OCI-LY7 (cell line): ENCODE results near the gene PRRX2. TPM values are rescaled to one million over a fixed set of nuclear protein-coding genes. Genes with fewer than 3 reads are reported as not detected.

Experiments
- BruUV-seq: library from RNA; stranded (reverse); fragments of 400-500 nt; replicated peaks from 2 replicates; lab custom pipeline; 2021; lab: Mats Ljungman, UMichigan
- CTCF ChIA-PET: fragments of 300-600 bp; sonication (Branson Sonifier 250); formaldehyde crosslinking; loops from one replicate; lab custom pipeline; 2022; ENCODE audit warnings: antibody characterized with exemption; ENCODE audit not compliant: unreplicated experiment; lab: Charles Lee
- POLR2A ChIA-PET: fragments of 300-600 bp; sonication (Branson Sonifier 250); formaldehyde crosslinking; loops from one replicate; lab custom pipeline; 2022; ENCODE audit warnings: antibody characterized with exemption; lab: Charles Lee
- DNase-seq: peaks from one replicate; pipeline ENCODE4 v3.0.0-alpha.2; 2015; ENCODE audit warnings: low spot score
- H2AFZ ChIP-seq: fragments of 200-600 bp; sonication (generic), shearing (Covaris generic); 2 replicates; pipeline ENCODE4 v1.6.1; 2014; ENCODE audit warnings: mild to moderate bottlenecking, antibody characterized with exemption, low read length, moderate library complexity
- H3K27ac ChIP-seq: fragments of 200-600 bp; sonication (generic); 2 replicates; pipeline ENCODE4 v1.5.1; 2014; ENCODE audit warnings: mixed run types, low read depth, mild to moderate bottlenecking, moderate library complexity, low read length, inconsistent platforms; ENCODE audit not compliant: poor library complexity, severe bottlenecking
- H3K36me3 ChIP-seq: fragments of 200-600 bp; sonication (generic); 2 replicates; pipeline ENCODE4 v1.6.1; 2014; ENCODE audit warnings: mild to moderate bottlenecking, antibody characterized with exemption, low read length, moderate library complexity, mixed read lengths; ENCODE audit not compliant: insufficient read depth
- H3K4me1 ChIP-seq: fragments of 200-600 bp; sonication (generic); 2 replicates; pipeline ENCODE4 v1.5.1; 2014; ENCODE audit warnings: mild to moderate bottlenecking, low read length; ENCODE audit not compliant: insufficient read depth, poor library complexity, severe bottlenecking
- H3K4me2 ChIP-seq: fragments of 200-600 bp; sonication (generic); 2 replicates; pipeline ENCODE4 v1.6.1; 2014; ENCODE audit warnings: mild to moderate bottlenecking, low read length
- H3K4me3 ChIP-seq: fragments of 200-600 bp; sonication (generic); 2 replicates; pipeline ENCODE4 v1.5.1; 2014; ENCODE audit warnings: mild to moderate bottlenecking, low read depth, low read length; ENCODE audit not compliant: poor library complexity, severe bottlenecking
- H3K79me2 ChIP-seq: fragments of 200-600 bp; sonication (generic); 2 replicates; pipeline ENCODE4 v1.6.1; 2016; ENCODE audit warnings: low read depth, mild to moderate bottlenecking, low read length, moderate library complexity, mixed read lengths; ENCODE audit not compliant: insufficient read depth
- H3K9me2 ChIP-seq: fragments of 200-600 bp; sonication (generic); 2 replicates; pipeline ENCODE4 v1.6.1; 2016; ENCODE audit warnings: mild to moderate bottlenecking, low read length, mixed read lengths; ENCODE audit not compliant: insufficient read depth
- H3K9me3 ChIP-seq: fragments of 200-600 bp; sonication (generic); 2 replicates; pipeline ENCODE4 v1.6.1; 2014; ENCODE audit warnings: mild to moderate bottlenecking, mixed run types, low read length, mixed read lengths
- H4K20me1 ChIP-seq: fragments of 200-600 bp; sonication (generic); 2 replicates; pipeline ENCODE4 v1.6.1; 2014; ENCODE audit warnings: mild to moderate bottlenecking, antibody characterized with exemption, low read length, moderate library complexity, mixed read lengths; ENCODE audit not compliant: insufficient read depth
- EZH2phosphoT487 ChIP-seq: fragments of 200-600 bp; sonication (generic); IDR thresholded peaks from 2 replicates; pipeline ENCODE4 v1.6.1; 2018; ENCODE audit warnings: low read depth, borderline replicate concordance, mild to moderate bottlenecking, mixed run types, antibody characterized with exemption, low read length, moderate library complexity, mixed read lengths
- intact Hi-C: fragments of 100-400 bp; cut with micrococcal nuclease; formaldehyde crosslinking; loops from one replicate; pipeline ENCODE4 v1.10.0; 2022; ENCODE audit not compliant: unreplicated experiment
- total RNA-seq, 2 experiments: library from RNA; depleted of rRNA in 1 of 2; stranded (reverse); fragments of >200 nt in 1 of 2; shearing (Covaris generic) in 1 of 2; gene quantifications; 2 replicates each; pipeline ENCODE4 v1.2.3, GENCODE V29; 2014 to 2022
- TF ChIP-seq, protein P1 (sequence below): fragments of 200-600 bp; sonication (generic); conservative IDR thresholded peaks from 2 replicates; pipeline ENCODE4 v1.5.1; 2014; ENCODE audit warnings: mild to moderate bottlenecking, antibody characterized with exemption, low read length, moderate library complexity, mixed read lengths

Gene PRRX2
- total RNA-seq, 2 experiments from 2014 or later = not detected

DNA sequence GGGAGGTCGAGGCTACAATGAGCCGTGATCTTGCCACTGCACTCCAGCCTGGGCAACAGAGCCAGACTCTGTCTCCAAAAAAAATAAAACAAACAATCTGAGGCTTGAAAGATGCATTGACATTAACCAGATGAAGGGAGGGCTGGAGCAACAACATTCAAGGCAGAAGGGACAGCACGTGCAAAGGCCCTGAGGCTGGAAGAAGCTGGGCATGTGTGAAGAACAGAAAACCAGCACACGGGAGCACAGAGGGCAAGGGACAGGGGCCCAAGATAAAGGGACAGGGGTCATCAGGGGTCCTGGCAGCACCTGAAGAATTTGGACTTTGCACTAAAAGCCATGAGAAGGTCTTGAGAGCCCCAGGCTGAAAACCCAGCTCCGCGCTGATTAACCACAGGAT lies 84.1 kb downstream of the PRRX2 start:
- Histone ChIP-seq H3K4me3 (no peak overlapping the region), H3K9me3 (no peaks in the 10 kb centered on the region), H3K79me2 (no peaks in the 10 kb centered on the region), H3K27ac (no peak overlapping the region), H3K36me3 (no peaks in the 10 kb centered on the region), H2AFZ (no peak overlapping the region), H3K9me2 (no peaks in the 10 kb centered on the region), H3K4me1 (no peaks in the 10 kb centered on the region), H4K20me1 (no peaks in the 10 kb centered on the region), H3K4me2 (no peak overlapping the region)
- no TSS peak for BruUV-seq
- no peak for DNase-seq
- CTCF ChIA-PET = no interaction called here
- intact Hi-C loops = no loop called here
- POLR2A ChIA-PET = no interaction called here
- TF ChIP-seq, protein P1, sequence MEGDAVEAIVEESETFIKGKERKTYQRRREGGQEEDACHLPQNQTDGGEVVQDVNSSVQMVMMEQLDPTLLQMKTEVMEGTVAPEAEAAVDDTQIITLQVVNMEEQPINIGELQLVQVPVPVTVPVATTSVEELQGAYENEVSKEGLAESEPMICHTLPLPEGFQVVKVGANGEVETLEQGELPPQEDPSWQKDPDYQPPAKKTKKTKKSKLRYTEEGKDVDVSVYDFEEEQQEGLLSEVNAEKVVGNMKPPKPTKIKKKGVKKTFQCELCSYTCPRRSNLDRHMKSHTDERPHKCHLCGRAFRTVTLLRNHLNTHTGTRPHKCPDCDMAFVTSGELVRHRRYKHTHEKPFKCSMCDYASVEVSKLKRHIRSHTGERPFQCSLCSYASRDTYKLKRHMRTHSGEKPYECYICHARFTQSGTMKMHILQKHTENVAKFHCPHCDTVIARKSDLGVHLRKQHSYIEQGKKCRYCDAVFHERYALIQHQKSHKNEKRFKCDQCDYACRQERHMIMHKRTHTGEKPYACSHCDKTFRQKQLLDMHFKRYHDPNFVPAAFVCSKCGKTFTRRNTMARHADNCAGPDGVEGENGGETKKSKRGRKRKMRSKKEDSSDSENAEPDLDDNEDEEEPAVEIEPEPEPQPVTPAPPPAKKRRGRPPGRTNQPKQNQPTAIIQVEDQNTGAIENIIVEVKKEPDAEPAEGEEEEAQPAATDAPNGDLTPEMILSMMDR = no peak
- no peak for TF ChIP-seq EZH2phosphoT487

DNA sequence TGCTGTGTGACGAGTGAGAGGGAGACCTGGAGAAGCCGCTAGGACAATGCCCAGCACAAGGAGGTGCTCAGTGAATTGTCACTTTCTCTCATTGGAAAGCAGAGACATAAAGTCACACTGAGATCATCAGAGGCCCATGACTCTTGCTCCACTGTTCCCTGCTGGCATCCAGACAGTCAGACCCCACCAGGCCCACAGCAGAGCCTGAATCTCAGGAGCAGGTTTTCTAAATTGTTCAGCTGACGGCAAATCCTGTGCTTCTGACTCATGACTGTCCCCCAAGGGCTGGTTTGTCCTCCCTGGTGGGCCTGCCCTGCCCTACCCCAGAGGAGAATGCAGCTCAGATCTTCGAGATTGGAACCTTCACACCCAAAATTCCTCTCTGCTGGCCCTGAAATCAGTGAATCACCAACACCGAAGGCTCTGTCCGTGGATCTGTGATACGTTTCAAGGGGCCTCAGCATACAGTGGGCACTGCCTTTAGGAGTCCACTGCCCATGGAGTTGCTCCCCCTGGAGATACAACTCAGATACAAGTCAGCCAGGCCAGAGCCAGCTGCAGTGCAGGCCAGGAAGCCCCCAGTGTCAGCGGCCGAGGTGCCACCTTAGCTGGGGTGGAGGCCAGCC lies 84.7 kb downstream of the PRRX2 start:
- BruUV-seq = no TSS peak
- Histone ChIP-seq H3K79me2 (no peaks in the 10 kb centered on the region), H3K4me3 (no peak overlapping the region), H3K4me1 (no peaks in the 10 kb centered on the region), H3K36me3 (no peaks in the 10 kb centered on the region), H3K9me2 (no peaks in the 10 kb centered on the region), H2AFZ (no peak overlapping the region), H3K4me2 (no peak overlapping the region), H4K20me1 (no peaks in the 10 kb centered on the region), H3K27ac (no peak overlapping the region), H3K9me3 (no peaks in the 10 kb centered on the region)
- no peak for TF ChIP-seq EZH2phosphoT487
- TF ChIP-seq, protein P1 = no peak
- intact Hi-C loops = no loop called here
- ChIA-PET CTCF (no interaction called here), POLR2A (no interaction called here)
- DNase-seq = no peak
